Measurements from ENCODE around the gene BTC. TPM values are rescaled to one million over a fixed set of nuclear protein-coding genes. Genes with fewer than 3 reads are reported as not detected.

Gene BTC
- total RNA-seq, 1 experiment from 2014 or later: not detected

DNA sequence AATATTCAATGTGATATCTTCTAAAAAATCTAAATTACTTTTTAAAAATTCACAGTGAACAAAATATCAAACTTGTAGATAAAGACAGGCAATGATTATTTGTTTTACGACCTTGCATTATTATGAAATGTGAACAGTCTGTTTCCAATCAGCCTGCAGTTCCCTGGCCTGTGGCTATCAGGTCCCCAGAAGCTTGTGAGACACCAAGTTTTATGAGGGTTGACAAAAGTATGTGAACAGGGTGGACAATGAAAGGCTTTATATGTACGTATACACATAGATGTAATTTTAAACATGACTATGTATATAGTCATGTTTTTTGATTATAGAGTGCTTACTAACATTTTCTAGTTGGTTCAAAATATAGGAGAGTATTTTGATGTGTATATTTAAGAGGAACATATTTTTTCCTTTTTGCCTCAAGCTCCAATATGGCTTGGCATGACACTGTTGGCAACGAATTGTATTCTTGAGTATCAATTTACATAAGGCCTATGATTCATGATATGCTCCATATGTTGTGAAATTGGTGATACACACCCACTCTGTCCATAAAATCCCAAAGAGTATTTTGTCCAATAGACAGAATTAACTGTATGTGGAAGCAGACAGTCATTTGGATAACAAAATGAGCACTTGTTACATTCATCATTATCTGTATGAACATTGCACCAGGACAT, 55.7 kb downstream of the BTC start:
- no peak overlapping the region for H3K4me3 Mint-ChIP-seq
- Histone ChIP-seq H3K14ac (ENCODE audit: insufficient read depth, low read length) (no peak overlapping the region), H2AFZ (ENCODE audit: low read length) (no peak overlapping the region), H2BK120ac (ENCODE audit: low read depth, low read length, poor library complexity, severe bottlenecking) (no peak overlapping the region), H2BK5ac (ENCODE audit: insufficient read length, low read length) (no peak overlapping the region), H3K18ac (ENCODE audit: insufficient read length, low read depth, low read length) (no peak overlapping the region), H3K79me2 (ENCODE audit: insufficient read depth, low read length) (no peaks in the 10 kb centered on the region), H3T11ph (ENCODE audit: low read length) (no peak overlapping the region), H3K4me2 (ENCODE audit: insufficient read depth, insufficient read length, low read length) (no peak overlapping the region), H2BK12ac (ENCODE audit: insufficient read length, low read depth, low read length) (no peak overlapping the region), H4K8ac (replicated peaks; ENCODE audit: insufficient read length, low read depth, low read length) (no peak overlapping the region), H3K56ac (ENCODE audit: insufficient read length, low read depth, low read length) (no peak overlapping the region), H2BK15ac (ENCODE audit: low read depth, low read length) (no peak overlapping the region), H3K23ac (ENCODE audit: insufficient read length, low read depth, low read length) (no peak overlapping the region), H3K4ac (ENCODE audit: low read depth, low read length) (no peak overlapping the region), H3K4me1 (ENCODE audit: insufficient read depth, low read length) (no peaks in the 10 kb centered on the region), H3K27me3 (ENCODE audit: insufficient read depth, low read length) (no peaks in the 10 kb centered on the region), H3K27ac (ENCODE audit: insufficient read length, low read depth, low read length) (no peak overlapping the region), H4K91ac (ENCODE audit: insufficient read length, low read depth, low read length) (no peak overlapping the region), H2AK5ac (ENCODE audit: insufficient read length, low read length) (no peak overlapping the region), H2BK20ac (ENCODE audit: low read depth, low read length, poor library complexity, severe bottlenecking) (no peak overlapping the region), H4K5ac (ENCODE audit: insufficient read length, low read depth, low read length) (no peak overlapping the region), H3K9me3 (ENCODE audit: control insufficient read depth, low read depth, low read length) (no peaks in the 10 kb centered on the region), H3K79me1 (ENCODE audit: insufficient read depth, low read depth, low read length, poor library complexity, severe bottlenecking) (no peaks in the 10 kb centered on the region), H3K9ac (ENCODE audit: extremely low read depth, insufficient read length, low read length) (no peak overlapping the region), H3K23me2 (ENCODE audit: insufficient read length, low read depth, low read length, poor library complexity, severe bottlenecking) (no peaks in the 10 kb centered on the region), H4K20me1 (ENCODE audit: control insufficient read depth, insufficient read depth, insufficient read length) (no peaks in the 10 kb centered on the region)
- no peaks in the 10 kb centered on the region; the same call in 1 of the 2 replicates for H3K27me3 Mint-ChIP-seq (ENCODE audit: low read depth)
- DNase-seq: no peak
- no peaks in the 10 kb centered on the region for H3K9me3 Mint-ChIP-seq
- WGBS (ENCODE audit: extremely low coverage, insufficient read length, low lambda C conversion rate): no CpG with 5 or more reads among the region's 3 CpGs
- TF ChIP-seq, protein P1, sequence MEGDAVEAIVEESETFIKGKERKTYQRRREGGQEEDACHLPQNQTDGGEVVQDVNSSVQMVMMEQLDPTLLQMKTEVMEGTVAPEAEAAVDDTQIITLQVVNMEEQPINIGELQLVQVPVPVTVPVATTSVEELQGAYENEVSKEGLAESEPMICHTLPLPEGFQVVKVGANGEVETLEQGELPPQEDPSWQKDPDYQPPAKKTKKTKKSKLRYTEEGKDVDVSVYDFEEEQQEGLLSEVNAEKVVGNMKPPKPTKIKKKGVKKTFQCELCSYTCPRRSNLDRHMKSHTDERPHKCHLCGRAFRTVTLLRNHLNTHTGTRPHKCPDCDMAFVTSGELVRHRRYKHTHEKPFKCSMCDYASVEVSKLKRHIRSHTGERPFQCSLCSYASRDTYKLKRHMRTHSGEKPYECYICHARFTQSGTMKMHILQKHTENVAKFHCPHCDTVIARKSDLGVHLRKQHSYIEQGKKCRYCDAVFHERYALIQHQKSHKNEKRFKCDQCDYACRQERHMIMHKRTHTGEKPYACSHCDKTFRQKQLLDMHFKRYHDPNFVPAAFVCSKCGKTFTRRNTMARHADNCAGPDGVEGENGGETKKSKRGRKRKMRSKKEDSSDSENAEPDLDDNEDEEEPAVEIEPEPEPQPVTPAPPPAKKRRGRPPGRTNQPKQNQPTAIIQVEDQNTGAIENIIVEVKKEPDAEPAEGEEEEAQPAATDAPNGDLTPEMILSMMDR (conservative IDR thresholded peaks at IDR 0.05): no peak
- no peaks in the 10 kb centered on the region for H3K36me3 Mint-ChIP-seq (ENCODE audit: insufficient read depth in 1 of 3, low read depth in 3 of 3)
- H3K27ac Mint-ChIP-seq: no peak overlapping the region
- H3K4me1 Mint-ChIP-seq: no peaks in the 10 kb centered on the region
